Tibial nerve (tissue), 4 donors: ENCODE measurements around the gene MDFI. TPM values are rescaled to one million over a fixed set of nuclear protein-coding genes. Genes with fewer than 3 reads are reported as not detected.

Source experiments
- DNase-seq, 2 donors: peaks; one replicate each; pipeline ENCODE4 v3.0.0-alpha.2; 2019; ENCODE audit warnings: low spot score in 2 of 2
- H3K27ac ChIP-seq, 4 donors: fragments of 200-600 bp; sonication (generic) in 3 of 4; one replicate each; pipeline ENCODE4 v1.5.1; 2017 to 2019; ENCODE audit warnings: mild to moderate bottlenecking in 1 of 4
- H3K27me3 ChIP-seq, 2 donors: fragments of 200-600 bp; sonication (generic) in 1 of 2; one replicate each; pipeline versions ENCODE4 v1.5.1 to v1.6.0; 2017 to 2019
- H3K36me3 ChIP-seq, 3 donors: fragments of 200-600 bp; sonication (generic); one replicate each; pipeline ENCODE4 v1.5.1; 2018 to 2019
- H3K4me1 ChIP-seq, 4 donors: fragments of 200-600 bp; sonication (generic) in 3 of 4; one replicate each; pipeline ENCODE4 v1.5.1; 2017 to 2019
- H3K4me3 ChIP-seq, 4 donors: fragments of 200-600 bp; sonication (generic) in 3 of 4; one replicate each; pipeline ENCODE4 v1.5.1; 2017 to 2019; ENCODE audit warnings: mild to moderate bottlenecking in 1 of 4, moderate library complexity in 1 of 4
- H3K9me3 ChIP-seq, 4 donors: fragments of 200-600 bp; sonication (generic) in 3 of 4; one replicate each; pipeline ENCODE4 v1.5.1; 2017 to 2019
- EP300 ChIP-seq, 2 donors: sonication (generic); formaldehyde crosslinking; IDR thresholded peaks; one replicate each; pipeline ENCODE4 v1.6.1; 2017; ENCODE audit warnings: antibody characterized with exemption in 2 of 2, mild to moderate bottlenecking in 1 of 2
- POLR2A ChIP-seq, 2 donors: fragments of 450-650 bp; IDR thresholded peaks; one replicate each; pipeline ENCODE4 v1.6.1; 2017; ENCODE audit warnings: antibody characterized with exemption in 2 of 2, mild to moderate bottlenecking in 2 of 2, moderate library complexity in 2 of 2
- WGBS, 2 donors: methylation state at CpG; one replicate each; pipeline ENCODE4 v1.1.5; 2018; 5-methylcytosine and 5-hydroxymethylcytosine counted together
- total RNA-seq, 4 donors: library from RNA; depleted of rRNA; stranded (reverse); fragments of >200 nt; gene quantifications; one replicate each; pipeline ENCODE4 v1.1.0, GENCODE V29; 2016
- TF ChIP-seq, protein P1 (sequence below), 5 experiments: fragments of 200-600 bp in 3 of 5; fragments of 450-650 bp in 2 of 5; sonication (generic) in 3 of 5; IDR thresholded peaks; one replicate each; pipeline ENCODE4 v1.5.1; 2016 to 2019; ENCODE audit warnings: antibody characterized with exemption in 5 of 5, mild to moderate bottlenecking in 3 of 5, moderate library complexity in 2 of 5

The MDFI gene
- total RNA-seq, 4 donors from 2014 or later, result 13.5 to 31.8 (median 20.7) TPM

DNA sequence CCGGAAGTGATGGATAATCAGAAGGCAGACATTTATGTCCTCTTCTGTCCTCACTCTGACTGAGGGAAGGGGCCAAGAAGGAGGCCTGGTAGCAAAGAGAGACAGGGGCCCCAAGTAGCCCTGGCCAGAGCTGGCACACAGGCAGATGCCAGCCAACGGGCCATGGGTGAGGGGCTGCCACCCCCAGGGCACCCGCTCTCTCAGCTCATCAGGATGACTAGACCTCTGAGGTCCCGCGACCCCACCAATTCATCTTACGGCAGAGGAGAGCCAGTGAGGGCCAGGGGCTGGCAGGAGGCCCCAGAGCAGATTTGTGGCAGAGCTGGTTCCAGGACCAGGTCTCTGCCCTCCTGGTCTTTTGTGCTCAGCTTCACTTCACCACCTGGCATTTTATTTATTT lies 43.1 kb upstream of the MDFI start:
- peaks cover 0 to 89% (median 0%) of the 10 kb centered on the region in 3 donors for H3K36me3 ChIP-seq
- 82 to 85% methylated on average over 5 to 6 of the region's 6 CpGs for WGBS, 2 donors
- H3K27ac ChIP-seq, result no peak overlapping the region
- no peak for DNase-seq
- peaks cover 0 to 9% (median 0%) of the 10 kb centered on the region in 4 donors for H3K4me1 ChIP-seq
- H3K27me3 ChIP-seq, result no peaks in the 10 kb centered on the region
- TF ChIP-seq EP300 (IDR thresholded peaks at IDR 0.05) (no peak), POLR2A (IDR thresholded peaks at IDR 0.05) (no peak)
- TF ChIP-seq, protein P1, sequence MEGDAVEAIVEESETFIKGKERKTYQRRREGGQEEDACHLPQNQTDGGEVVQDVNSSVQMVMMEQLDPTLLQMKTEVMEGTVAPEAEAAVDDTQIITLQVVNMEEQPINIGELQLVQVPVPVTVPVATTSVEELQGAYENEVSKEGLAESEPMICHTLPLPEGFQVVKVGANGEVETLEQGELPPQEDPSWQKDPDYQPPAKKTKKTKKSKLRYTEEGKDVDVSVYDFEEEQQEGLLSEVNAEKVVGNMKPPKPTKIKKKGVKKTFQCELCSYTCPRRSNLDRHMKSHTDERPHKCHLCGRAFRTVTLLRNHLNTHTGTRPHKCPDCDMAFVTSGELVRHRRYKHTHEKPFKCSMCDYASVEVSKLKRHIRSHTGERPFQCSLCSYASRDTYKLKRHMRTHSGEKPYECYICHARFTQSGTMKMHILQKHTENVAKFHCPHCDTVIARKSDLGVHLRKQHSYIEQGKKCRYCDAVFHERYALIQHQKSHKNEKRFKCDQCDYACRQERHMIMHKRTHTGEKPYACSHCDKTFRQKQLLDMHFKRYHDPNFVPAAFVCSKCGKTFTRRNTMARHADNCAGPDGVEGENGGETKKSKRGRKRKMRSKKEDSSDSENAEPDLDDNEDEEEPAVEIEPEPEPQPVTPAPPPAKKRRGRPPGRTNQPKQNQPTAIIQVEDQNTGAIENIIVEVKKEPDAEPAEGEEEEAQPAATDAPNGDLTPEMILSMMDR (IDR thresholded peaks at IDR 0.05), result no peak
- H3K9me3 ChIP-seq, result no peaks in the 10 kb centered on the region
- no peak overlapping the region for H3K4me3 ChIP-seq

DNA sequence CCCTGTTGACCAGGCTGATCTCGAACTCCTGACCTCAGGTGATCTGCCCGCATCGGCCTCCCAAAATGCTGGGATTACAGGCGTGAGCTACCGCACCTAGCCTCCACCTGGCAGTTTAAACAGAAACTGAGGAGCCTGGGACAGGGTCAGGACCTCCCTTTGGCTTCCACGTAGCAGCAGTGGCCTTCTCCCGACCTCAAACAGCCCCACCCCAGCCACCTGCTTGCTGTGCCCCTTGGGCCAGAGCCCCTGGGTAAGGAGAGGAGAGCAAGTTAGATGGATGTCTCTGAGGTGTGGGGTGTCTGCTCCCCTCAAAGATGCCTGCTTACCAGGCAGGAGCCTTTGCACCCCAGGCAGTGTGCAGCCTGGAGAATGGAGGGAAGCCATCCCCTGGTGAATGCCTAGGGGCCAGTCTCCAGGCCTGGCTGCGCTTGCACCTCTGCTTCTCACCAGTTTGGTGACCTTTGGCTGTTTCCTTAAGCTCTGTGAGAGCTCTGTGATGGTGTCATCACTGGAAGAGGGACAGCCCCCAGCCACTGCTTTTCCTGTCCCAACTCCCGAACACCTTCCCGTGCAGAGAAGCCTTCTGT lies 42.1 kb upstream of the MDFI start:
- Histone ChIP-seq H3K4me3 (no peak overlapping the region), H3K4me1 (peaks cover 0 to 9% (median 0%) of the 10 kb centered on the region in 4 donors), H3K36me3 (peaks cover 0 to 91% (median 0%) of the 10 kb centered on the region in 3 donors), H3K9me3 (no peaks in the 10 kb centered on the region), H3K27me3 (no peaks in the 10 kb centered on the region), H3K27ac (no peak overlapping the region)
- no peak for DNase-seq
- WGBS, 2 donors, result 87% methylated on average over 9 to 10 of the region's 10 CpGs
- no peak for TF ChIP-seq EP300 (IDR thresholded peaks at IDR 0.05)
- TF ChIP-seq, protein P1 (IDR thresholded peaks at IDR 0.05), result no peak
- TF ChIP-seq POLR2A (IDR thresholded peaks at IDR 0.05), result no peak

DNA sequence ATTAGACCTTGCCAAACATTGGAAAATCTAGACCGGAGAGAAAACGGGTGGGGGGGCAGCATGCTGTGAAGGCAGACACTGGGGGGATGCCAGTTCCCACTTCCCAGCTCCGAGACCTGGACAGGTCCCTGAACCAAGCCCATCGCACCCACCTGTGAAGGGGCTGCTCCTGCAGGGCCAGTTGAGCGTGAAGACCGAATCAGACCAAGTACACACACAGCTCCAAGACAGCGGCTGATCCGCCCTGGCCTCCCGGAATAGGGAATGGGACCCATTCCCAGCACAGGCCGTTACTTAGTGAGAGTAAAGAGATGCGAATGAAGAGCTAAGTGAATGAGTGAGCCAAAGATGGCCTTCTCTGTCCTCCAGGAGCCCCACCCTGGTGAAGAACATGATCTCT lies 41.5 kb upstream of the MDFI start:
- no peak for DNase-seq
- Histone ChIP-seq H3K4me3 (no peak overlapping the region), H3K36me3 (peaks cover 0 to 88% (median 0%) of the 10 kb centered on the region in 3 donors)

DNA sequence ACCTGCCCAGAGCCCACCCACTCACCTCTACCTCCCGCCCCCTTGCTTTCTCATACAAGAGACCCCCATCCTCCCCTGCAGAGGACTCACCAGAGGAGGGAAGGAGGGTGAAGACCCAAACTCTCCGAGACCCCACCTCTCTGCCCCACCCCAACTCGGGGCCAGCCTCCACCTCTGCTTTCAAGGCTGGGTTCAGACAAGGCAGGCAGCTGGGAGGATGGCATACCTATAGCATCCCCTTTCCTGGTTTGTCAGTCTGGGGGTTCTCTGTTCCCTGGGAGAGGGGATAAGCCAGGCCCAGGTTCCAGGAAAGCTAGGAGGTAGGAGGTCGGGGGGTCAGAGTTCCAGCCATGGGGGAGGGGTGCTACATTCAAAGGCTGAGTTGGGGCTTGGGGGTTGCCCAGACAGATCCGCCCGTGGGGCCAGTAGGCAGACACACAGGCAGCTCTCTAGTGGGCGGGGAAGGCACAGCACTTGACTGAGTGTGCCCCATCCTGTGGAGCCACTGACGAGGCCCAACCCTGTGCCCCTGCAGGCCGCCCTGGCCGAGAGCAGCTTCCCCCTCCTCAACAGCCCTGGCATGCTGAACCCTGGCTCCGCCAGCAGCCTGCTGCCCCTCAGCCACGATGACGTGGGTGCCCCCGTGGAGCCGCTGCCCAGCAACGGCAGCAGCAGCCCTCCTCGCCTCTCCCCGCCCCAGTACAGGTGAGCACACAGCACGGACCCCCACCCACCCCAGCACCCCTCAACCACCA lies 40.8 kb upstream of the MDFI start:
- Histone ChIP-seq H3K36me3 (peaks cover 0 to 87% (median 0%) of the 10 kb centered on the region in 3 donors), H3K4me1 (peaks cover 0 to 5% (median under 1%) of the 10 kb centered on the region in 4 donors), H3K4me3 (no peak overlapping the region), H3K9me3 (no peaks in the 10 kb centered on the region), H3K27me3 (no peaks in the 10 kb centered on the region), H3K27ac (no peak overlapping the region)
- no peak for TF ChIP-seq POLR2A (IDR thresholded peaks at IDR 0.05)
- TF ChIP-seq, protein P1 (IDR thresholded peaks at IDR 0.05), result no peak
- no peak for TF ChIP-seq EP300 (IDR thresholded peaks at IDR 0.05)
- no peak for DNase-seq
- WGBS, 2 donors, result 75 to 79% methylated on average over 15 to 18 of the region's 19 CpGs

More for the DNA sequence above, 41.5 kb upstream of the MDFI start:
- Histone ChIP-seq H3K9me3 (no peaks in the 10 kb centered on the region), H3K27ac (no peak overlapping the region), H3K27me3 (no peaks in the 10 kb centered on the region), H3K4me1 (peaks cover 0 to 5% (median 0%) of the 10 kb centered on the region in 4 donors)
- TF ChIP-seq POLR2A (IDR thresholded peaks at IDR 0.05) (no peak), EP300 (IDR thresholded peaks at IDR 0.05) (no peak)
- TF ChIP-seq, protein P1 (IDR thresholded peaks at IDR 0.05), result no peak
- WGBS, 2 donors, result 86 to 91% methylated on average over 11 of the region's 11 CpGs

DNA sequence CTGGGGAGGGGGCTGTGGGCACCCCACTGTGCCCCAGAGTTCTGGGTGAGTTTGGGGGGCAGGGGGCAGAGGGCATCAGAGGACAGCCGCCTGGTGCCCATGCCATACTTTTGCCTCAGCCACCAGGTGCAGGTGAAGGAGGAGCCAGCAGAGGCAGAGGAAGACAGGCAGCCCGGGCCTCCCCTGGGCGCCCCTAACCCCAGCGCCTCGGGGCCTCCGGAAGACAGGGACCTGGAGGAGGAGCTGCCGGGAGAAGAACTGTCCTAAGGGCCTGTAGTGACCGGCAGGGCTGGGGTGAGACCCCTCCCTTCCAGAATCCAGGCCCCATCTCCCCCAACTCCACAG lies 39.6 kb upstream of the MDFI start:
- Histone ChIP-seq H3K9me3 (no peaks in the 10 kb centered on the region), H3K27me3 (no peaks in the 10 kb centered on the region), H3K4me3 (no peak overlapping the region), H3K4me1 (peaks cover 0 to 17% (median 5%) of the 10 kb centered on the region in 4 donors), H3K27ac (no peak overlapping the region), H3K36me3 (peaks cover 0 to 75% (median 0%) of the 10 kb centered on the region in 3 donors)
- DNase-seq, result no peak
- 84% methylated on average over 4 to 7 of the region's 8 CpGs for WGBS, 2 donors
- no peak for TF ChIP-seq EP300 (IDR thresholded peaks at IDR 0.05)
- no peak for TF ChIP-seq POLR2A (IDR thresholded peaks at IDR 0.05)
- TF ChIP-seq, protein P1 (IDR thresholded peaks at IDR 0.05), result no peak
